GM19023 (cell line): Measurements from ENCODE around the gene FLT3LG.
"Not testable (repeated sequence)": the region's sequence is repeated elsewhere in the genome, so short reads cannot be mapped to it uniquely, and the experiment has no call there.

Source experiments
- ATAC-seq: cut with Tn5 transposase; IDR thresholded peaks from one replicate; pipeline ENCODE4 v1.9.1; 2021; ENCODE audit warnings: mild to moderate bottlenecking, moderate library complexity; ENCODE audit not compliant: unreplicated experiment

Gene FLT3LG

GRCh38 chr19:49461130-49461529, 12.9 kb upstream of the FLT3LG start:
- ATAC-seq: not testable (repeated sequence)

GRCh38 chr19:49461656-49462055, 12.4 kb upstream of the FLT3LG start:
- ATAC-seq: no peak

- ATAC-seq: no peak
Measured at GRCh38 chr19:49462492-49462891, 11.5 kb upstream of the FLT3LG start.

GRCh38 chr19:49463960-49464740, 9.9 kb upstream of the FLT3LG start:
- no peak for ATAC-seq

GRCh38 chr19:49465371-49465770, 8.6 kb upstream of the FLT3LG start:
- ATAC-seq: no peak

GRCh38 chr19:49468199-49468598, 5.8 kb upstream of the FLT3LG start:
- no peak for ATAC-seq

- peak; percentile 47 for ATAC-seq
Measured at GRCh38 chr19:49468746-49469447, 5.1 kb upstream of the FLT3LG start.

- peak; percentile 61 for ATAC-seq
Measured at GRCh38 chr19:49469828-49470614, 4.0 kb upstream of the FLT3LG start.

- ATAC-seq: no peak
Measured at GRCh38 chr19:49470615-49470978, 3.4 kb upstream of the FLT3LG start.

- no peak for ATAC-seq
Measured at GRCh38 chr19:49472936-49473335, 1.1 kb upstream of the FLT3LG start.

- not testable (repeated sequence) for ATAC-seq
Measured at GRCh38 chr19:49473501-49473867, 531 bp upstream of the FLT3LG start.

GRCh38 chr19:49474542-49474924, 518 bp downstream of the FLT3LG start:
- ATAC-seq: no peak

- ATAC-seq: no peak
Measured at GRCh38 chr19:49475191-49475917, 1.3 kb downstream of the FLT3LG start.

- no peak for ATAC-seq
Measured at GRCh38 chr19:49475995-49476880, 2.2 kb downstream of the FLT3LG start.

- no peak for ATAC-seq
Measured at GRCh38 chr19:49479975-49480628, 6.1 kb downstream of the FLT3LG start.

- ATAC-seq: no peak
Measured at GRCh38 chr19:49481020-49481683, 7.1 kb downstream of the FLT3LG start.

GRCh38 chr19:49486232-49486631, 12.2 kb downstream of the FLT3LG start:
- ATAC-seq: no peak

- no peak for ATAC-seq
Measured at GRCh38 chr19:49486710-49487276, 12.8 kb downstream of the FLT3LG start.
